ENCODE data around the gene FAAP20. TPM values are rescaled to one million over a fixed set of nuclear protein-coding genes. Genes with fewer than 3 reads are reported as not detected.

The FAAP20 gene
- total and polyA plus RNA-seq, 2 of the 8 experiments (the other 6 are each of a cell fraction or from before 2014, with no cell fraction given): 58.4 to 99.8 TPM

- ChIA-PET POLR2A (ENCODE audit: partially characterized antibody) (interaction anchor here (1.0 to 1.3 kb wide), 3 partner anchors 12 to 28 kb away, joined by 3 to 5 read pairs (median 3); no protein-coding TSS in a partner anchor), CTCF (ENCODE audit: partially characterized antibody) (interaction anchor here (0.6 to 6.0 kb wide), 14 partner anchors 12 to 203 kb away, joined by 3 to 47 read pairs (median 5); partner anchors contain the start of gene FAAP20)
- 94% methylated on average over 42 of the region's 42 CpGs; no CpG with 5 or more reads in 1 of the 2 experiments for WGBS, 2 experiments (ENCODE audit: extremely low coverage in 1 of 2, insufficient coverage in 1 of 2, insufficient read length in 1 of 2, insufficient replicate concordance in 2 of 2, low coverage in 1 of 2, low lambda C conversion rate in 2 of 2, missing lambda C conversion rate in 1 of 2)
- H2BK120ac ChIP-seq (replicated peaks; ENCODE audit: low read depth, low read length): no peak overlapping the region
- no peak overlapping the region for H4K5ac ChIP-seq (ENCODE audit: insufficient read length, low read depth, low read length)
- no peak overlapping the region for H3K18ac ChIP-seq (ENCODE audit: extremely low read depth, low read length)
- H3K14ac ChIP-seq (ENCODE audit: insufficient read length): no peak overlapping the region
- no peak overlapping the region for H2BK12ac ChIP-seq (ENCODE audit: low read depth, low read length)
- H2AFZ ChIP-seq (ENCODE audit: low read length): no peak overlapping the region
- no peaks in the 10 kb centered on the region for H3K27me3 ChIP-seq (replicated peaks in 1 of 4; ENCODE audit: control insufficient read depth in 3 of 4, extremely low read depth in 1 of 4, insufficient read depth in 3 of 4, low read length in 3 of 4)
- FAIRE-seq: no peak
- H3K23ac ChIP-seq (ENCODE audit: insufficient read length): no peak overlapping the region
- no peak overlapping the region for H2BK20ac ChIP-seq (ENCODE audit: low read length)
- H3K56ac ChIP-seq (replicated peaks; ENCODE audit: insufficient read length, low read depth, low read length): no peak overlapping the region
- H3K4me3 ChIP-seq (ENCODE audit: extremely low read depth in 1 of 4, insufficient read depth in 2 of 4, low read depth in 3 of 4, low read length in 4 of 4): no peak overlapping the region
- no peaks in the 10 kb centered on the region for H3K9me3 ChIP-seq (ENCODE audit: insufficient read depth in 2 of 2, low read depth in 1 of 2, low read length in 1 of 2)
- no peaks in the 10 kb centered on the region for H3K79me1 ChIP-seq (ENCODE audit: low read depth, low read length)
- no peak overlapping the region for H2BK15ac ChIP-seq (ENCODE audit: low read length)
- H3K4me2 ChIP-seq (ENCODE audit: insufficient read depth in 1 of 2, low read depth in 2 of 2, low read length in 2 of 2): no peak overlapping the region
- no peak overlapping the region for H2AK5ac ChIP-seq (ENCODE audit: low read depth, low read length)
- no peak overlapping the region for H3K4ac ChIP-seq (replicated peaks; ENCODE audit: insufficient read length, low read depth, low read length)
- no peak overlapping the region; the same call in 1 of the 2 replicates for H3K27ac ChIP-seq (ENCODE audit: low read depth, low read length)
- DNase-seq (ENCODE audit: low read depth in 1 of 2, low spot score in 2 of 2): no peak
- H3K79me2 ChIP-seq (ENCODE audit: control insufficient read depth in 1 of 2, insufficient read depth in 2 of 2, low read length in 2 of 2): no peaks in the 10 kb centered on the region
- H4K8ac ChIP-seq (ENCODE audit: extremely low read depth, insufficient read depth, low read length): no peak overlapping the region
- no peak overlapping the region for H3K9ac ChIP-seq (replicated peaks in 1 of 4; ENCODE audit: extremely low read depth in 1 of 4, low read depth in 3 of 4, low read length in 3 of 4)
- H2BK5ac ChIP-seq (ENCODE audit: low read depth, low read length): no peak overlapping the region
- H3K23me2 ChIP-seq (ENCODE audit: low read depth, low read length): no peaks in the 10 kb centered on the region; the same call in 1 of the 2 replicates
- no peaks in the 10 kb centered on the region; a peak in 2 of 7 replicates for H3K4me1 ChIP-seq (replicated peaks in 1 of 4; ENCODE audit: control insufficient read depth in 3 of 4, insufficient read depth in 4 of 4, low read length in 3 of 4)
- H4K20me1 ChIP-seq (replicated peaks in 1 of 2; ENCODE audit: control insufficient read depth in 1 of 2, insufficient read depth in 2 of 2, low read length in 2 of 2): peaks cover 0 to 10% of the 10 kb centered on the region in 2 experiments
- no peak overlapping the region for H4K91ac ChIP-seq (replicated peaks; ENCODE audit: insufficient read length, low read length)
- H3K36me3 ChIP-seq (ENCODE audit: control insufficient read depth in 2 of 4, insufficient read depth in 4 of 4, low read length in 3 of 4): peaks cover 2 to 9% (median 7%) of the 10 kb centered on the region in 4 experiments; a peak in 6 of 8 replicates
- TF ChIP-seq GABPA (IDR thresholded peaks at IDR 0.05; ENCODE audit: borderline replicate concordance, insufficient read depth, low read length) (no peak), POLR2A (IDR thresholded peaks at IDR 0.05; ENCODE audit: control extremely low read depth in 1 of 2, low read depth in 2 of 2, low read length in 2 of 2) (no peak), ATF2 (IDR thresholded peaks at IDR 0.05; ENCODE audit: low read length) (no peak), CHD1 (IDR thresholded peaks at IDR 0.05; ENCODE audit: low read depth, low read length) (no peak), HDAC2 (IDR thresholded peaks at IDR 0.05; ENCODE audit: borderline replicate concordance in 1 of 2, low read depth in 2 of 2, low read length in 2 of 2) (no peak), SAP30 (IDR thresholded peaks at IDR 0.05; ENCODE audit: insufficient read depth, insufficient replicate concordance, low read length) (no peak), RBBP5 (IDR thresholded peaks at IDR 0.05; ENCODE audit: borderline replicate concordance, low read depth, low read length) (no peak), CBX5 (IDR thresholded peaks at IDR 0.05; ENCODE audit: low read depth, low read length) (no peak), SP4 (IDR thresholded peaks at IDR 0.05; ENCODE audit: low read length) (no peak)
These were observed 18.7 kb downstream of the FAAP20 start for GRCh38 chr1:2175681-2176454.

Measured in H1 (cell line).